Skeletal muscle satellite cell (primary cell): ENCODE results near the gene CACNG6.

Experiments
- H3K27me3 ChIP-seq: 2 replicates; pipeline ENCODE4 v1.7.0; 2013; ENCODE audit warnings: low read length; ENCODE audit not compliant: control insufficient read depth, insufficient read depth
- H3K36me3 ChIP-seq: 2 replicates; pipeline ENCODE4 v1.7.0; 2013; ENCODE audit warnings: mild to moderate bottlenecking, control low read depth, low read length; ENCODE audit not compliant: insufficient read depth
- H3K4me1 ChIP-seq: 2 replicates; pipeline ENCODE4 v1.7.0; 2013; ENCODE audit warnings: low read length; ENCODE audit not compliant: control insufficient read depth, insufficient read depth
- H3K4me2 ChIP-seq: 2 replicates; pipeline ENCODE4 v1.7.0; 2013; ENCODE audit warnings: mild to moderate bottlenecking, low read length
- H3K4me3 ChIP-seq: 2 replicates; pipeline ENCODE4 v1.7.0; 2013; ENCODE audit warnings: low read length
- H3K9ac ChIP-seq: 2 replicates; pipeline ENCODE4 v1.7.0; 2013; ENCODE audit warnings: mild to moderate bottlenecking, low read depth, low read length, moderate library complexity
- H3K9me3 ChIP-seq: replicated peaks from 2 replicates; pipeline ENCODE4 v1.7.0; 2013; ENCODE audit warnings: mild to moderate bottlenecking, control low read depth, low read length

CACNG6 gene

GRCh38 chr19:53989600-53990533, 1.6 kb upstream of the CACNG6 start:
- no peak overlapping the region for H3K9ac ChIP-seq
- no peaks in the 10 kb centered on the region for H3K9me3 ChIP-seq
- H3K4me2 ChIP-seq = no peak overlapping the region
- H3K4me3 ChIP-seq = no peak overlapping the region
- peaks cover 7% of the 10 kb centered on the region for H3K4me1 ChIP-seq
- no peaks in the 10 kb centered on the region for H3K36me3 ChIP-seq
- peaks cover 37% of the 10 kb centered on the region for H3K27me3 ChIP-seq

DNA sequence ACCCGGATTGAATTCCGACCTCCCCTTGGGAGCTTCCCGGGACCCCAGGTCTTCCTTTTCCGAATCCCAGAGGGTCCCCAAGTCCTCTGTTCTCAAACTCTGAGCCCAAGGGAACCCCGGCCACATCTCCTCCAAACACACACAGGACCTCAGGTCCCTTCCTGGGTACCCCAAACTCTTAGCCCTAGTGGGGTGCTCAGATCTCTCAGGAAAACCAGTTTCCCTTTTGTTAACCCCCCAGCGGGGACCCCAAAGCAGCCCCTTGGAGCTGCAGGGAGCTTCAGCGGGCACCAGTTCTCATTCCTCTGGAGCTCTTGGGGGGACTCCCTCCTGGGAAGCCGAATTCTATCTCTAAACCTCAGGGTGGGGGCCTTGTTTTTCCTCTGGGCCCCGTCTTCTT, 774 bp downstream of the CACNG6 start:
- Histone ChIP-seq H3K9ac (no peak overlapping the region), H3K27me3 (peaks cover 29% of the 10 kb centered on the region), H3K4me2 (no peak overlapping the region)

DNA sequence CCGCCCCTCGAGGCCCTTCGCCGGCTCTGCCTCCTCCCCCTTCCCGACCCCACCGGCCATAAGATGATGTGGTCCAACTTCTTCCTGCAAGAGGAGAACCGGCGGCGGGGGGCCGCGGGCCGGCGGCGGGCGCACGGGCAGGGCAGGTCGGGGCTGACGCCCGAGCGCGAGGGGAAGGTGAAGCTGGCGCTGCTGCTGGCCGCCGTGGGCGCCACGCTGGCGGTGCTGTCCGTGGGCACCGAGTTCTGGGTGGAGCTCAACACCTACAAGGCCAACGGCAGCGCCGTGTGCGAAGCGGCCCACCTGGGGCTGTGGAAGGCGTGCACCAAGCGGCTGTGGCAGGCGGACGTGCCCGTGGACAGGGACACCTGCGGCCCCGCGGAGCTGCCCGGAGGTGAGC, 1.4 kb downstream of the CACNG6 start:
- Histone ChIP-seq H3K27me3 (peaks cover 23% of the 10 kb centered on the region), H3K9me3 (no peaks in the 10 kb centered on the region), H3K9ac (no peak overlapping the region), H3K4me3 (no peak overlapping the region), H3K4me1 (peaks cover 11% of the 10 kb centered on the region), H3K36me3 (no peaks in the 10 kb centered on the region), H3K4me2 (no peak overlapping the region)

More for the DNA sequence above, 774 bp downstream of the CACNG6 start:
- no peaks in the 10 kb centered on the region for H3K36me3 ChIP-seq
- H3K9me3 ChIP-seq = no peaks in the 10 kb centered on the region
- H3K4me1 ChIP-seq = peaks cover 11% of the 10 kb centered on the region
- H3K4me3 ChIP-seq = no peak overlapping the region

DNA sequence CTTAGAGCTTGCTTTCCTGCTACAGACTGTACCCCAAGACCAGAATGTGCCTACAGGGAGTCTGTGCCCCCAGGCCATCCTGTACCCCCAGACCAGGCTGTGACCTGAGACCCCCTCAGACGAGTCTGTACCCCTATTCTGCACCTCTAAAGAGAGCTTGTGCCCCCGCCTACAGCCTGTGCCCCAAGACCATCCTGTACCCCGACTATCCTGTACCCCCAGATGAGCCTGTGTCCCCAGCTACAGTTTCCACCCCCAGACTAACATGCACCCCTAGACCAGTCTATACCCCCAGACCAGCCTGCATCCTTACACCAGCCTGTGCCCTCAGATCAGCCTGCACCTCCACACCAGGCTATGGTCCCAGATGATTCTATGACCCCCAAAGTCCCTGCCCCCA, 2.0 kb downstream of the CACNG6 start:
- H3K36me3 ChIP-seq = no peaks in the 10 kb centered on the region
- H3K4me1 ChIP-seq = peaks cover 11% of the 10 kb centered on the region
- no peaks in the 10 kb centered on the region for H3K9me3 ChIP-seq
- H3K9ac ChIP-seq = no peak overlapping the region
- no peak overlapping the region for H3K4me3 ChIP-seq
- no peak overlapping the region for H3K4me2 ChIP-seq
- peaks cover 21% of the 10 kb centered on the region for H3K27me3 ChIP-seq

DNA sequence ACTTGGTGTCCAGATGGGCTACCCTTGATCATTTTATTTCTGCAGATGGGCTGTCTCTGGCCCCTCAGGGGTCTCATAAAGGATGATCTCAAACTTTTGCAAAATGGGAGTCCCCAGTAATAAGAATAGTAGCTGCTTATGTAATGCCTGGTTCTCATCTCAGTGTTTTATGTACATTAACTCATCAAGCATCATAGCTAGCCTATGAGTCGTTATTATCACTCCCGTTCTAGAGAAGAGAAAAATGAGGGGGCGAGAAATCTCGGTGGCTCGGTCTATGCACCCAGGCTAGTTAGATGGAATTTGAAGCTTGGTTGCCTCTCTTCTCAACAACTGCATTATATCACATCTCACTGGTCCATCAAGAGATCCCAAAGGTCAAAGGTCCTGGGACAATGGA, 3.4 kb downstream of the CACNG6 start:
- Histone ChIP-seq H3K36me3 (no peaks in the 10 kb centered on the region), H3K9me3 (no peaks in the 10 kb centered on the region)

GRCh38 chr19:53998223-53998622, 6.8 kb downstream of the CACNG6 start:
- Histone ChIP-seq H3K4me1 (peaks cover 11% of the 10 kb centered on the region), H3K4me2 (no peak overlapping the region), H3K9ac (no peak overlapping the region), H3K27me3 (peaks cover 7% of the 10 kb centered on the region), H3K36me3 (no peaks in the 10 kb centered on the region), H3K4me3 (no peak overlapping the region), H3K9me3 (no peaks in the 10 kb centered on the region)

More for the DNA sequence above, 3.4 kb downstream of the CACNG6 start:
- Histone ChIP-seq H3K27me3 (peaks cover 15% of the 10 kb centered on the region), H3K4me2 (no peak overlapping the region), H3K9ac (no peak overlapping the region), H3K4me3 (no peak overlapping the region), H3K4me1 (peaks cover 11% of the 10 kb centered on the region)

- H3K36me3 ChIP-seq = no peaks in the 10 kb centered on the region
- H3K4me2 ChIP-seq = no peak overlapping the region
- H3K27me3 ChIP-seq = no peaks in the 10 kb centered on the region
- H3K9ac ChIP-seq = no peak overlapping the region
- H3K9me3 ChIP-seq = no peaks in the 10 kb centered on the region
- no peak overlapping the region for H3K4me3 ChIP-seq
- H3K4me1 ChIP-seq = peaks cover 5% of the 10 kb centered on the region
Observed at GRCh38 chr19:53999694-54000093, 8.3 kb downstream of the CACNG6 start.

GRCh38 chr19:54001496-54001895, 10.1 kb downstream of the CACNG6 start:
- no peaks in the 10 kb centered on the region for H3K9me3 ChIP-seq
- no peaks in the 10 kb centered on the region for H3K4me1 ChIP-seq
- H3K4me3 ChIP-seq = no peak overlapping the region
- H3K36me3 ChIP-seq = no peaks in the 10 kb centered on the region
- H3K4me2 ChIP-seq = no peak overlapping the region
- H3K9ac ChIP-seq = no peak overlapping the region
- H3K27me3 ChIP-seq = no peaks in the 10 kb centered on the region

DNA sequence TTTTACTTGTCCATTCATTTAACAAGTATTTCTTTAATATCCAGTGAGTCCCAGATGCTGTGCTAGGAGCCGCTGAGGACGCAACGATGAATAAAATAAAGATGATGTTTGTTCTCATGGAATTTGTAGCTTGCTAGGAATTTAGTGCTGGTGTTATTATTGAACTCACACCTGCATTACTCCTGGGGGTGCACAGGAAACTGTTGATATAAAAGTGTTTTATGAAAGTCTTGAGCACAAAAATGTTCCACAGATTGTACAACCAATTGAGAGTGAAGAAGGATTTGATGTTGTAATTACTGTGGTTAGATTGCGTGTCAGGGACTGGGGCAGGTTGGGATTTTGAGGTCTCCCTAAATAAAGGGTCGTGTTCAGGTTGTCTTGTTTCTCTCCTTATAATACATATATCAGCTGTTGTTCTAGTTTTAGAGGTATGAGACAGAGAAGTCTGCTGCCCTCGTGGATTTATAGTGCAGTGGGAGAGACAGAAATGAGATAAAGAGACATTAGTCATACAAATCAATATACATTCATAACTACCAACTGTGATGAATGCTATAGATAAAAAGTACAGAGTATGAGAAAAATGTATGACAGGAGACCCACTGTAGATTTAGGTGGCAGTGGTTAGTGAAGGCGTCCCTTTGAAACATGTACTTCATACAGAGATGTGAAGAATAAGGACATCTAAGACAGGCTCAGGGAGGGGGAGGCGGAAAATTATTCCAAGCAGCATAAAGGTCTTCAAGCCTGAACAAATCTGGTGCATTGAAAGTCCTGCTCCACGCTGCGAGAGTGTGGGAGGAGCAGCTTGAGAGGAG, 11.3 kb downstream of the CACNG6 start:
- H3K9ac ChIP-seq = no peak overlapping the region
- H3K4me2 ChIP-seq = no peak overlapping the region
- no peaks in the 10 kb centered on the region for H3K4me1 ChIP-seq
- H3K4me3 ChIP-seq = no peak overlapping the region
- no peaks in the 10 kb centered on the region for H3K27me3 ChIP-seq
- no peaks in the 10 kb centered on the region for H3K36me3 ChIP-seq
- H3K9me3 ChIP-seq = no peaks in the 10 kb centered on the region

- Histone ChIP-seq H3K9ac (no peak overlapping the region), H3K4me1 (peaks cover 5% of the 10 kb centered on the region), H3K4me2 (no peak overlapping the region), H3K4me3 (no peak overlapping the region), H3K27me3 (no peaks in the 10 kb centered on the region), H3K9me3 (no peaks in the 10 kb centered on the region), H3K36me3 (no peaks in the 10 kb centered on the region)
Observed at GRCh38 chr19:54009440-54009839, 18.0 kb downstream of the CACNG6 start.

- no peaks in the 10 kb centered on the region for H3K36me3 ChIP-seq
- H3K4me3 ChIP-seq = no peak overlapping the region
- H3K4me2 ChIP-seq = no peak overlapping the region
- no peak overlapping the region for H3K9ac ChIP-seq
- no peaks in the 10 kb centered on the region for H3K9me3 ChIP-seq
- no peaks in the 10 kb centered on the region for H3K27me3 ChIP-seq
- peaks cover 5% of the 10 kb centered on the region for H3K4me1 ChIP-seq
Observed at GRCh38 chr19:54010474-54010873, 19.0 kb downstream of the CACNG6 start.
